HFFc6 (cell line): ENCODE data around the gene SLC5A2. TPM values are rescaled to one million over a fixed set of nuclear protein-coding genes. Genes with fewer than 3 reads are reported as not detected.

ENCODE experiments used
- DNase-seq: peaks from one replicate; pipeline ENCODE4 v3.0.0-alpha.2; 2018
- H3K27ac Mint-ChIP-seq: 2 replicates; pipeline ENCODE4 v1.8.0; 2020; ENCODE audit warnings: mild to moderate bottlenecking, mixed read lengths
- H3K27me3 Mint-ChIP-seq: 2 replicates; pipeline ENCODE4 v1.8.0; 2021; ENCODE audit warnings: mild to moderate bottlenecking, moderate library complexity, mixed read lengths; ENCODE audit not compliant: insufficient read depth
- H3K36me3 Mint-ChIP-seq: 2 replicates; pipeline ENCODE4 v1.8.0; 2021; ENCODE audit warnings: low read depth, mixed read lengths
- H3K4me1 Mint-ChIP-seq: 2 replicates; pipeline ENCODE4 v1.8.0; 2020; ENCODE audit warnings: low read depth, mixed read lengths
- H3K4me3 Mint-ChIP-seq: 2 replicates; pipeline ENCODE4 v1.8.0; 2020; ENCODE audit warnings: mild to moderate bottlenecking, moderate library complexity, mixed read lengths
- H3K9me3 Mint-ChIP-seq: 2 replicates; pipeline ENCODE4 v1.8.0; 2020; ENCODE audit warnings: mild to moderate bottlenecking, mixed read lengths
- total RNA-seq, 6 experiments: library from RNA; stranded (reverse); fragmentation: NEBNext Ultra II Directional; extraction: Animal tissue kit (Norgen Biotek cat#: 25700); gene quantifications; 2 replicates in 1 of 6; 3 replicates in 5 of 6; pipeline ENCODE4 v1.2.3, GENCODE V29; 2021
- TF ChIP-seq, protein P1 (sequence below): fragments of 200-600 bp; sonication (generic); IDR thresholded peaks from 2 replicates; pipeline ENCODE4 v1.5.0; 2021; ENCODE audit warnings: antibody characterized with exemption, mild to moderate bottlenecking

The SLC5A2 gene
- total RNA-seq, 6 experiments from 2014 or later: 0.19 to 0.21 TPM; not detected in 4

DNA sequence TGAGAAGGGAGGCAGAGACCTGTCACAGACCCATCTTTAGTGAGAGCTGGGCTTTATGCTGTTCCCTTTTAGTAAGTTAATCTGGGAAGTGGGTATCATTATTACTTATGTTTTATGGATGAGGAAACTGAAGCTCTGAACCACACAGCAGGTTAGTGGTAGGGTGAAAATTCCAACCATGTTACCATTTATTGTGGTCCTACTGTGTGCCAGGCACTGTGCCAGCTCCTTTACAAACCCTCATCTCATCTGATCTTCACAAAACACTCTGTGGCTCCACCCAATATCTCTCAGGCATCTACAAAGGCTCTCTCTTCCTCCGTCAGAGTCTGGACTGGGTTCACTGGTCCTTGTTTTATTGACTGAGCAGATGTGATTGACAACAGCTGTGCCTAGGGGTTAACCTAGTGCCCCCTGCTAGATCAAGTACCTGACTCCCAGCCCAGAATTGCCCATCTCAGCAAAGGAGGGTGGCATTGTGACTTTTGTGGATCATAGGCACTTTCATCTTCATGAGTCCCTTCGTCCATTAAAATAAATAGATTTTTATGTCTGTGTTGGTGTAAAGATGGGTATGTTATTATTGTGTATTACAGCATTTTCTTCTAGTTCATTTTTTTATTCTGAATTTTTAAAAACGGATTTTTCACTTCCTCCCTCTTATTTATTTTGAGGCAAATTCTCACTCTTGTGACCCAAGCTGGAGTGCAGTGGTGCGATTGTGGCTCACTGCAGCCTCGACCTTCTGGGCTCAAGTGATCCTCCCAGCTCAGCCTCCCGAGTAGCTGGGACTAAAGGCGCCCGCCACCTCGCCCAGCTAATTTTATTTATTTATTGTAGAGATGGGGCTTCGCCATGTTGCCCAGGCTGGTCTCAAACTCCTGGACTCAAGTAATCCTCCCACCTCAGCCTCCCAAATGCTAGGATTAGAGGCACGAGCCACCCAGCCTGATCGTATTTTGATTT is 7.9 kb upstream of the SLC5A2 start:
- H3K9me3 Mint-ChIP-seq: peaks cover 11% of the 10 kb centered on the region; the same call in 1 of the 2 replicates
- H3K27ac Mint-ChIP-seq: peak overlapping the region; percentile 94
- TF ChIP-seq, protein P1, sequence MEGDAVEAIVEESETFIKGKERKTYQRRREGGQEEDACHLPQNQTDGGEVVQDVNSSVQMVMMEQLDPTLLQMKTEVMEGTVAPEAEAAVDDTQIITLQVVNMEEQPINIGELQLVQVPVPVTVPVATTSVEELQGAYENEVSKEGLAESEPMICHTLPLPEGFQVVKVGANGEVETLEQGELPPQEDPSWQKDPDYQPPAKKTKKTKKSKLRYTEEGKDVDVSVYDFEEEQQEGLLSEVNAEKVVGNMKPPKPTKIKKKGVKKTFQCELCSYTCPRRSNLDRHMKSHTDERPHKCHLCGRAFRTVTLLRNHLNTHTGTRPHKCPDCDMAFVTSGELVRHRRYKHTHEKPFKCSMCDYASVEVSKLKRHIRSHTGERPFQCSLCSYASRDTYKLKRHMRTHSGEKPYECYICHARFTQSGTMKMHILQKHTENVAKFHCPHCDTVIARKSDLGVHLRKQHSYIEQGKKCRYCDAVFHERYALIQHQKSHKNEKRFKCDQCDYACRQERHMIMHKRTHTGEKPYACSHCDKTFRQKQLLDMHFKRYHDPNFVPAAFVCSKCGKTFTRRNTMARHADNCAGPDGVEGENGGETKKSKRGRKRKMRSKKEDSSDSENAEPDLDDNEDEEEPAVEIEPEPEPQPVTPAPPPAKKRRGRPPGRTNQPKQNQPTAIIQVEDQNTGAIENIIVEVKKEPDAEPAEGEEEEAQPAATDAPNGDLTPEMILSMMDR: no peak
- H3K27me3 Mint-ChIP-seq: peaks cover 19% of the 10 kb centered on the region
- peaks cover 42% of the 10 kb centered on the region for H3K4me1 Mint-ChIP-seq
- H3K36me3 Mint-ChIP-seq: peaks cover 42% of the 10 kb centered on the region
- no peak for DNase-seq
- peak overlapping the region; percentile 76 for H3K4me3 Mint-ChIP-seq

- Mint-ChIP-seq H3K27ac (no peak overlapping the region), H3K4me3 (no peak overlapping the region), H3K4me1 (peaks cover 36% of the 10 kb centered on the region), H3K9me3 (peaks cover 11% of the 10 kb centered on the region; the same call in 1 of the 2 replicates), H3K27me3 (peaks cover 19% of the 10 kb centered on the region), H3K36me3 (peaks cover 42% of the 10 kb centered on the region)
- TF ChIP-seq, protein P1: no peak
- DNase-seq: no peak
These were observed 7.0 kb upstream of the SLC5A2 start for GRCh38 chr16:31475946-31476302.

DNA sequence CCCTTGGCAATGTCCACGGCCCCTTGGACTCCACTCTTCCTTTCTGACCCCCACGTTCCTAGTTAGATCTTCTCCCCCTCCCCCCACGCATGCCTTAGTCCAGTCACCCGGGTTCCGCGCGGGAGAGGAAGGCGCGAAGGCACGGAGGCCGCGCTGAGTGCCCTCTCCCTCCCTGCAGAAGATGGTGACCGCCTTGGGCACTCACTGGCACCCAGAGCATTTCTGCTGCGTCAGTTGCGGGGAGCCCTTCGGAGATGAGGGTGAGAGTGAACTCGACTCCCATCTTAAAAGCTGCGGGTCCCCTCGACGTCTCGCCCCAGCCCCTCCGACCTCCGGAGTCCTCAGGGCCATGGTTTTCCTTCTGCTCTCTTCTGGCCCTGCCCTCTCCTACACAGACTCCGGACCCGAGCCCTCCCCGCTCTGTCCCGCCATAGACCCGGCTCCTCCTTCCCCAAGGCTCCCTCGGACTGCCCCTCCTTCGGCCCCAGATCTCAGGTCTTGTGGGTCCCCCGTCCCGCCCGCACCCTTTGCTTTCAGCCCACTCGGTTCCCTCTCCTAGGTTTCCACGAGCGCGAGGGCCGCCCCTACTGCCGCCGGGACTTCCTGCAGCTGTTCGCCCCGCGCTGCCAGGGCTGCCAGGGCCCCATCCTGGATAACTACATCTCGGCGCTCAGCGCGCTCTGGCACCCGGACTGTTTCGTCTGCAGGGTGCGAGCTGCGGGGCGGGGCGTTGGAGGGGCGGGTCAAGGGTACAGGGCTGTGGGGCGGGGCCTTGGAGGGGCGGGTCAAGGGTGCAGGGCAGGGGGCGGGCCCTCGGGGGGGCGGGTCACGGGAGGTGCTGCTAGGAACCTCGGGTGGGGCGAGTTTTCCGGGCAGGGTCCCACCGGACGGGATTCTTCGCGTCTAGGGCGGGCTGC is 6.4 kb upstream of the SLC5A2 start:
- Mint-ChIP-seq H3K9me3 (peaks cover 11% of the 10 kb centered on the region; the same call in 1 of the 2 replicates), H3K36me3 (peaks cover 38% of the 10 kb centered on the region), H3K27ac (no peak overlapping the region), H3K4me3 (no peak overlapping the region), H3K27me3 (peaks cover 14% of the 10 kb centered on the region), H3K4me1 (peaks cover 29% of the 10 kb centered on the region)
- no peak for DNase-seq
- TF ChIP-seq, protein P1: no peak

DNA sequence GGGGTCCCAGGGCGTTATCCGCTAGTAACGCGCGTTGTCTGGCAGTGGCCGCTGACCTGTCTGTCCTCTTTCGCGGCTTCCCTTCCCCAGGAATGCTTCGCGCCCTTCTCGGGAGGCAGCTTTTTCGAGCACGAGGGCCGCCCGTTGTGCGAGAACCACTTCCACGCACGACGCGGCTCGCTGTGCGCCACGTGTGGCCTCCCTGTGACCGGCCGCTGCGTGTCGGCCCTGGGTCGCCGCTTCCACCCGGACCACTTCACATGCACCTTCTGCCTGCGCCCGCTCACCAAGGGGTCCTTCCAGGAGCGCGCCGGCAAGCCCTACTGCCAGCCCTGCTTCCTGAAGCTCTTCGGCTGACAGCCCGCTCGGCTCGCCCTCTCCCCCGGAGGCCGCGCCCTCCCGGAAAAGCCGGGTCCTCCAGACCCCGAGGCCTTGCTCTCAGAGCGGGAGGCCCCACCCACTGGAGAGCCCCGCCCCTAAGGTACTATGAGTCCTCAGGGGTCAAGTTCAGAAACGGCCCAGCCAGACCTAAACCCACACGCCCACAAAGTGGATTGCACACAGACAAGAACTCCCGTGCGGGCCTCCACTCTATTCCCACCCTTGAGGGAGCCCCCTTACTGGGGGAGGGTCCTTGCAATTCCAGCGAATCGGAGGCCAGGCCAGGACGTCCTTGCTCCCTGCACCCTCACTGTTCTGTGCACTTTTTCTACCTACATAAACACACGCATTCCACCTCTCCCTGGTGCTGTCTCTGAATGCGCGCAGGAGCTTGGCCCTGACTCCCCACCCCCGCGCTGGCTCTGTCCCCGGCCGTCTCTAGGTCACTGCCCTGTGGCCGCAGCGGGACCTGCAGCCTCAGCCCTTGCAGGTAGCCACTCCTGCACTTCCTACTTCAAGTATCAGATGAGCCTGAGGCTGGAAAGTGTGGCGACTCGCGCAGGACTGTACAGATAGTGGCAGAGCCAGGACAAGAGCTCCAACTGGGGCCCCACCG is 5.4 kb upstream of the SLC5A2 start:
- no peak for DNase-seq
- TF ChIP-seq, protein P1: peak; percentile 23; the same call in 1 of the 2 replicates
- Mint-ChIP-seq H3K4me1 (peaks cover 27% of the 10 kb centered on the region), H3K27me3 (peaks cover 13% of the 10 kb centered on the region), H3K36me3 (peaks cover 35% of the 10 kb centered on the region), H3K27ac (no peak overlapping the region), H3K9me3 (peaks cover 7% of the 10 kb centered on the region; the same call in 1 of the 2 replicates), H3K4me3 (no peak overlapping the region)
